ENCODE data around the gene CHST6.

Gene CHST6

DNA sequence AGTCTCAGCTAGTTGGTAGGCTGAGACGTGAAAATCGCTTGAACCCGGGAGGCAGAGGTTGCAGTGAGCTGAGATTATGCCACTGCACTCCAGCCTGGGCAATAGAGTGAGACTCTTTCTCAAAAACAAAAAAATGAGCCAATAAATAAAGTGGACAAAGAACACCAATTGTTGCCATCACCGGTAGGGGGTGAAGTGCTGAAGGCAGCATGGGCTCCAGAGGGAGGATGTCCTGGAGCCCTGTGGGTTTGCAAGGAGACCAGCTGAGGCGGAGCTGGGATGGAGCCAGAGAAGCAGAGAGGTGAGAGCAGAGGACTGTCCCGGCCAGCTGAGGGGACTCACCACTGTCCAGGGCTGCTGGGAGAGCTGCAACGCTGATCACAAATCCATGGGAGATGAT, 13.8 kb downstream of the CHST6 start:
- no peak for DNase-seq (ENCODE audit: low read depth)
- TF ChIP-seq, protein P1, sequence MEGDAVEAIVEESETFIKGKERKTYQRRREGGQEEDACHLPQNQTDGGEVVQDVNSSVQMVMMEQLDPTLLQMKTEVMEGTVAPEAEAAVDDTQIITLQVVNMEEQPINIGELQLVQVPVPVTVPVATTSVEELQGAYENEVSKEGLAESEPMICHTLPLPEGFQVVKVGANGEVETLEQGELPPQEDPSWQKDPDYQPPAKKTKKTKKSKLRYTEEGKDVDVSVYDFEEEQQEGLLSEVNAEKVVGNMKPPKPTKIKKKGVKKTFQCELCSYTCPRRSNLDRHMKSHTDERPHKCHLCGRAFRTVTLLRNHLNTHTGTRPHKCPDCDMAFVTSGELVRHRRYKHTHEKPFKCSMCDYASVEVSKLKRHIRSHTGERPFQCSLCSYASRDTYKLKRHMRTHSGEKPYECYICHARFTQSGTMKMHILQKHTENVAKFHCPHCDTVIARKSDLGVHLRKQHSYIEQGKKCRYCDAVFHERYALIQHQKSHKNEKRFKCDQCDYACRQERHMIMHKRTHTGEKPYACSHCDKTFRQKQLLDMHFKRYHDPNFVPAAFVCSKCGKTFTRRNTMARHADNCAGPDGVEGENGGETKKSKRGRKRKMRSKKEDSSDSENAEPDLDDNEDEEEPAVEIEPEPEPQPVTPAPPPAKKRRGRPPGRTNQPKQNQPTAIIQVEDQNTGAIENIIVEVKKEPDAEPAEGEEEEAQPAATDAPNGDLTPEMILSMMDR (IDR thresholded peaks at IDR 0.05; ENCODE audit: low read length, missing control alignments): no peak
- H3K4me3 ChIP-seq (replicated peaks; ENCODE audit: low read depth, low read length): no peak overlapping the region

DNA sequence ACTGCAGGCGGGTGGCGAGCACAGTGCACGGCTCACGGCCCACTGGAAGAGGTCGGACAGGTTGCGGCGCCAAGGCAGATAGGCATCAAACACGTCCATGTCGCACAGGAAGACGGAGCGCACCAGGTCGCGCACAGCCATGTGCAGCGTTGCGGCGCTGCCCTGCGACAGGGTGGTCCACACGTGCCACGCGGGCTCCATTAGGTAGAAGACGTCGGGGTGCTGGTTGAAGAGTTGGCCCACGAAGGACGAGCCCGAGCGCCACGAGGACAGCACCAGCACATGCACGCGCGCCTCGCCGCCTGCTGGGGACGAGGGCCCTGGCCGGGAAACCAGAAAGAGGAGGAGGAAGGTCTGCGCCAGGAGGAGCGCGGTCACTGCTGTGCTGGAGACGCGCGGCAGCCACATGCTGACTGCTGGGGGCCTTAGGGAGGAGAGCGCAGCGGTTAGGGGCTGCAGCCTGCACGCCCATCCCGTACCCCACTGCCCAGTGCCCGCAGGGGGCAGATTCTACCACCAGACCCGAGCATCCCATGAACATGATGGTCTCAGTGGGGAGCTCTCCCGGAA, 15.7 kb downstream of the CHST6 start:
- no peak overlapping the region for H3K4me3 ChIP-seq (replicated peaks; ENCODE audit: low read depth, low read length)
- DNase-seq (ENCODE audit: low read depth): no peak
- TF ChIP-seq, protein P1 (IDR thresholded peaks at IDR 0.05; ENCODE audit: low read length, missing control alignments): no peak

DNA sequence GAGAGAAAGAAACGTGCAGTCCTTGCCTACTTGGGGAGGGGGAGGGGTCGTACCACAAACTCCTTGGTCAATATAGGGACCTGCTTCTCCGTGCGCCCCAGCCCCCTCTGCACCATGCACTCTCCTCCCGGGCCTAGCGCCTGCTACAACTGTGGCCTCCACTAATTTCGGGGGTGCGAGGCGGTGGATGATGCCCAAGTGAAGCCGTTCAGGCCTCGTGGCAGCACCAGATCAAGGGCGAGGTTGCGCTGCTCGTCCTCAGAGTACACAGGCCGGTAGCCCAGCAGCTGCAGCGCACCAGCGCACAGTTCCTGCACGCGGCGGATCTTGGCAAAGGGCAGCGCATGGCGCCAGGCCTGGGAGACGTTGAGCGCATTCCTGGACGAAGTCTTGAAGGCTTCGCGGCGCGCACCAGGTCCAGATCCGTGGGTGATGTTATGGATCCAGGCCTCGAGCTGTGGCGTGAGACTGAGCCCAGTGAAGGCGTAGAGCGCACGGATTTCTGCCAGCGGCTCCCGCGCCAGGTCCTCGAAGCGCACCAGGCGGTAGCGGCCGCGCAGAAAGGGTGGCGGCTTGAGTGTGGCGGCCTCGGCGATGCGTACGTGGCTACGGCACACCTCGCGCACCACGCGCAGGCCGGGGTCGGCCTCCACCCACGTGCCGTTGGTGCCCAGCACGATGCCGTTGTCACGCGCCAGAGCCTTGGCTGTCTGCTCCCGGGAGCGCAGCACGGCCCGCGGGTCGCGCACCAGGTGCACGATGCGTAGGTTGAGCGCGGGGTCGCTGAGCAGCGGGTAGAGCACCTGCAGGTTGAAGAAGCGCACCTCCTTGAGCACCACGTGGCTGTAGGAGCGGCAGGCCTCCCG, 16.5 kb downstream of the CHST6 start:
- TF ChIP-seq, protein P1 (IDR thresholded peaks at IDR 0.05; ENCODE audit: low read length, missing control alignments): no peak
- no peak overlapping the region for H3K4me3 ChIP-seq (replicated peaks; ENCODE audit: low read depth, low read length)
- DNase-seq (ENCODE audit: low read depth): no peak

DNA sequence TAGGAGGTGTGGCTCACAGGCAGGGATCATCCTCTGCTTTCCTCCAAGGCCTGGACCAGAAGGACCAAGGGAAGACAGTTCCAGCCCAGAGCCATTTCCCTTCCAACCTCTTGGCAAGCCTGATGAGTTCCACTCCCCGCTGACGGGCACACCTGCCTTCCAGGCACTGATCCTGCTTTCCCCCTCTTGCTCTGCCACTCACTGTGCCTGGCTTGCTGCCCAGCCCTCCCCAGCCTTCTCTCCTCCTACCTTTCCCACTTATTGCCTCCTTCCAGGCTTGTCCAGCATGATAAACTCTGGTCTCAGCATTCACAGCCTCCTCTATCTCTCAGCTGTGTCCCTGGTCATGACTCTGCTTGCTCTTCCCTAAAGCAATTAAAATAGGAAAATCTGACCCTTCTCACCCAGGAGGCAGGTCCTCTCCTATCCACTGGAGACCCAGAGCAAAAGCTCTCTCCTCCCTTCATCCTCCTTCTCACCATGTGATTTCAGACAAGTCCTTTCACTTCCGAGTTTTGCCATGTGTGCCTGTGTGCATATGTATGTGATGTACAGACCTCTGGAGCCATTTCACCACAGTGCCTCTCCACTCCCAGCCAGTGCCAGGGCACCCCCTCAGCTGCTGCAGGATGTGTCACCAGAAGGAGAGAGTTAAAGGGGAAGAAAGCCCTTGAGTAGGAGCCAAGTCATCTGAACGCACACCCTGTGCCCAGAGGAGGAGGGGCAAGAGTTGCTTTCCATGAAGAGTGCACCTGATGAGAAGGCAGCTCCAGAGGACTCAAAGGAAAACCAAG, 17.4 kb downstream of the CHST6 start:
- DNase-seq (ENCODE audit: low read depth): no peak
- TF ChIP-seq, protein P1 (IDR thresholded peaks at IDR 0.05; ENCODE audit: low read length, missing control alignments): no peak

DNA sequence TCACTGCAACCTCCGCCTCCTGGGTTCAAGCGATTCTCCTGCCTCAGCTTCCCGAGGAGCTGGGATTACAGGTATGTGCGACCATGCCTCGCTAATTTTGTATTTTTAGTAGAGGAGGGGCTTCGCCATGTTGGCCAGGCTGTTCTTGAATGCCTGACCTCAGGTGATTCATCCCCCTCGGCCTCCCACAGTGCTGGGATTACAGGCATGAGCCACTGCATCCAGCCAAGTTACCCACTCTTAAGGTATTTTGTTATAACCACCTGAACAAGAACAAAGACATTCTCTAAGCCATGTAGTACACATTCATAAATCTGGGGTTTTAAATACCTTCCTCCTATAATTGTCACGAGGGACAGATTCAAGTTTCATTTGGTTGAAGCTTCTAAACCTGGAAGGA, 18.4 kb downstream of the CHST6 start:
- no peak for DNase-seq (ENCODE audit: low read depth)
- H3K4me3 ChIP-seq (replicated peaks; ENCODE audit: low read depth, low read length): no peak overlapping the region
- TF ChIP-seq, protein P1 (IDR thresholded peaks at IDR 0.05; ENCODE audit: low read length, missing control alignments): no peak

More for the DNA sequence above, 17.4 kb downstream of the CHST6 start:
- no peak overlapping the region for H3K4me3 ChIP-seq (replicated peaks; ENCODE audit: low read depth, low read length)

DNA sequence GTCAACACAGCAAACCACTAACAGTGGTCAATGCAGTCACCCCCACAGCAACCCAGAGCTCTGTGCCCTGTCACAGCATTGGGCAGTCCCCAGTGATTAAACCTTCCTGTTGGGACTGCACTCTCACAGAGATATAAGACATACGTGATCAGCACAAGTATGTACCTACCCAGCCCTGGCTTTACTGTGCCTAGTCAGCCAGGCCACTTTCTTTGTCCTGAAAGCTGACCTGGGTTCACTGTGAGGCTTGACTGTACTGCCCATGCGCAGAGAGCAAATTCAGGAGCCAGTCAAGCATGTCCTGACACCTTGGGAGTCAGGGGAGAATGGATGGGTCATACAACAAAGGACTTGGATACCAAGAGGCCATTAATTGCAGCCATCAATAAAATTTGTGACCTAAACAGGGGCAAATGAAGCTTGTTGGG, 19.8 kb downstream of the CHST6 start:
- TF ChIP-seq, protein P1 (IDR thresholded peaks at IDR 0.05; ENCODE audit: low read length, missing control alignments): no peak
- no peak overlapping the region for H3K4me3 ChIP-seq (replicated peaks; ENCODE audit: low read depth, low read length)
- DNase-seq (ENCODE audit: low read depth): no peak
